Right renal pelvis (tissue), 4 donors: ENCODE data around the gene ING4. TPM values are rescaled to one million over a fixed set of nuclear protein-coding genes. Genes with fewer than 3 reads are reported as not detected.

Experiments used
- DNase-seq, 4 donors: peaks; one replicate each; pipeline ENCODE4 v3.0.0-alpha.2; 2013; ENCODE audit warnings: low read depth in 4 of 4, low spot score in 3 of 4, missing footprints in 1 of 4
- polyA plus RNA-seq, 4 donors: library from polyadenylated mRNA; unstranded; fragments of 120-200 nt; gene quantifications; one replicate each; pipeline ENCODE4 v1.2.1, GENCODE V29; 2013; ENCODE audit not compliant: insufficient read length in 4 of 4

The ING4 gene
- polyA plus RNA-seq, 4 donors = 117 to 136 (median 120) TPM

- DNase-seq = peak; percentile 96 to 99 (median 99)
Observed at GRCh38 chr12:6688999-6689882, 26.3 kb upstream of the ING4 start, which contains the start of gene ZNF384. Gene ZNF384, minus strand, starts transcription at chr12:6689375. Its CDS starts 9,855 bp downstream, at chr12:6679520.

GRCh38 chr12:6688543-6688998, 25.7 kb upstream of the ING4 start:
- no peak for DNase-seq

DNA sequence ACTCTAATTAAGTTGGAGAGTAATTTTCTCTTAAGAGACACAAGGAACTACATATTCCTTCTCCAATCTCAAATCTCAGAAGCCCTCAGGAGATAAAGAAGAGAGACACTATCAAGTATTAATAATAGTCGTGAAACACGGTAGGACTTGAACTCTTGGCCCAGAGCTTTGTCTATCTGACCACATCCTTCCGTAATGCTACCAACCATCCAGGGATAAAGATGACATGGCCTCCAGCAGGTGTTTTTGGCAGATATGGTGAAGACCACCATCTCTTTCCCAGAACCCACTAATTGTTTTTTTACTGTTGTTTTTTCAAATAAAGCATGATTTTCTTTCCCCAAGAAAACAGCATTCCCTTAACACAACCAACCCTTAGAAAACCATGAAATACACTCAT, 22.9 kb upstream of the ING4 start:
- no peak for DNase-seq

GRCh38 chr12:6684609-6685008, 21.7 kb upstream of the ING4 start:
- no peak for DNase-seq

DNA sequence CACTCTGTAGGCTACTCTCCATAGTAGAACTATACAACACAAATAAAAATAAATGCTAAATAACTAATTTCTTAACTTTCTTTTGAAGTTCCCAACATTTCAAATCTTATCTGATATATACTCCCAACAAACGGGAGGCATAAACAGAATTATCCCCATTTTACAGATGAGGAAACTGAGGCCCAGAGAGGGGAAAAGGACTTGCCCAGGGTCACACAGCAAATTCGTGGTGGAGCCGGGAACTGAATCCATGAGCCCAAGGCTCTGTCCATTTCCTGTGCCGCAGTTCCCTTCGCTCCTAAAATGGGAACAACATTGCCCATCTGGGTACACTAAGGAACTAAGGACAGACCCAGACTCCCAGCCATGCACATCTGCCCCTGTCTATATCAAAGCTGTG, 14.0 kb upstream of the ING4 start:
- DNase-seq = no peak

- no peak for DNase-seq
Observed at GRCh38 chr12:6672143-6672542, 9.2 kb upstream of the ING4 start.

DNA sequence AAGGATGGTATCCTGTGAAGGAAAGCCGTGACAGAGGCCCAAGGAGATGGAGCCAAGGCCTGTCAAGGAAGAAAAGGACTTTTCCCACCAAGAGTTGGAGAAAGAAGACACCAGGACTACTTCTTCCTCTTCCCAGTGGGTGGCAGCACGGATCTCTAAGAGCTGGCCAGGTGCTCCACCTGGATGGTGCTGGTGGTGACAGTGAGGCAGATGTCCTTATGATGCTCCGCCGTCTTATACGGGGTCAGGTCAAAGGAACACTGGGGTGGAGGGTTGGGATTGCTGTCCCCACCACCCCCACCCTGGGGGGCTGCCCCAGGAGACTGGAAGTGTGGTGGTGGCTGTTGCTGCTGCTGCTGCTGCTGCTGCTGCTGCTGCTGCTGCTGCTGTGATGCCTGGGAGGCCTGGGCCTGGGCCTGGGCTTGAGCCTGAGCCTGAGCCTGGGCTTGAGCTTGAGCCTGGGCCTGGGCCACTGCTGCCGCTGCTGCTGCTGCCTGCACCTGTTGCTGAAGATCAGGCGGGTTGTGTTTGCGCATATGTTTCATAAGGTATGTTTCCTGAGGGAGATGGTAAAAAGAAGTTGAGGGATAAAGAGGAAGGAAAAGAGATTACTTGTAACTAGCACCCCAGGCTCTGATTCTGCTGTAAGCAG, 4.8 kb upstream of the ING4 start:
- no peak for DNase-seq

DNA sequence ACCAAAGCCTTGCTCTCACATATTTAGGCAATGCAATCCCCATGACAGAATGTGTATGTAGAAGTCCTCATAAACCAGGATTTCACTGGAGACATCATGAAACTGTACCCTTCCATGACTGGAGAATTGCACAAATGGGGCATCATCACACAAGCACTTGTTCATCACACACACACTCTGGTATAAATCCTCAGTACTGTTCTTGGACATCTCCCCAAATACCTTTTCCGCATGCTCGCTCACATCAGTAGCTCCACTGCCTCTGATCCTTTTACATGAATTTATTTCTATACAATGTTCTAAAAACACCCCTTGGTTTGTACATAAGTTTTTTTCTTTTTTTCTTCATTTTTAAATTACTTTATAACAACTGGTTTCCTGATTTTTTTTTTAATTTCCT, 3.3 kb upstream of the ING4 start:
- no peak for DNase-seq

DNA sequence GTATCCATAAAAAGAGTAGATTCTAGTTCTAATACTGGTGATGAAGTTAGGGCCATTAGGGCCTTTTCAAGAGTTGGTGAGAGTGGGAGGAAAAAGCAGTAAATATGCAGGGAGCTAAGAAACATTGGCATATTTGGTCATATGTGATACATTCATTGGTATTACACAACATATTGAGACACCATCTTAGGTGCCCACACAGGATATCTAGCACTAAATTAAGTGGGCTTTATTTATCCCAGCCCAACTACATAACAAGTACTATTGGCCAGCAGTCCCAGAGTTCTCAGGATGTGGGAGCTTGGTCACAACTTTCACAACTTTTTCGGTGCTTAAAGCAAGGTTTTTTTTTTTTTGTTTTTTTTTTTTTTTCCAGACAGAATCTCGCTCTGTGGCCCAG, 2.0 kb upstream of the ING4 start:
- DNase-seq = no peak

DNA sequence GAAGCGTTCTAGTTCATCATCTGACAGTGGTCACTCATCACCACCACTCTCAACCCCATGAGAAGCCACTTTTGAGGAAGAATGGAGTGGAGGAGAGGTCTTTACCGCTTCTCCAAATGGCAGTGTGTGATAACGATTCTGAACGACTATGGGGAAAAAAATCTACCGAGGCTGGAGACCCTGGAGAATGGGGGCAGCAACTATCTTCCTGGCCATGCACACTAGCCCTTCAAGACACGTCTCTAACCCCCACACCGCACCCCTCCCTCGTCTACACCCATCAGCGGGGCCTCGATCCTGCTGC, 365 bp downstream of the ING4 start:
- DNase-seq = peak in 1 of 4 donors; percentile 54

GRCh38 chr12:6653987-6654386, 8.9 kb downstream of the ING4 start:
- no peak for DNase-seq

DNA sequence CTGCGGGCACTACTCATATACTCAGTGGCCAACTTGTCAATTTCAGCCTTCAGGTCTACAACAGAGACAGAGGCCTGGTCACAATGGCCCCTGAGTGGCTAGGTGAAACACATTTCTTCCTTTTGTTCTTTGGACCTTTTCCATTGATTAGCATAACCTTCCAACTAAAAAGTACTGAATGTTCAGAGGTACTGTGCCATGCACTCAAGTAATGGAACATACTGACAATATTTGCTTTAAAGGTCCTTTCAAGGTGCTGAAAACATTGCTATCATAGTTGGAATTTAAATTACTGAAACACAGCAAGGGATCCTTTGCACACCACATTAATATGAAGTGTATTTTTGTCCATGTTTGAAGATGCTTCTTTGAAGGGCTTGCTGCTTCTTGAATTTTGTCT, 9.6 kb downstream of the ING4 start:
- no peak for DNase-seq

DNA sequence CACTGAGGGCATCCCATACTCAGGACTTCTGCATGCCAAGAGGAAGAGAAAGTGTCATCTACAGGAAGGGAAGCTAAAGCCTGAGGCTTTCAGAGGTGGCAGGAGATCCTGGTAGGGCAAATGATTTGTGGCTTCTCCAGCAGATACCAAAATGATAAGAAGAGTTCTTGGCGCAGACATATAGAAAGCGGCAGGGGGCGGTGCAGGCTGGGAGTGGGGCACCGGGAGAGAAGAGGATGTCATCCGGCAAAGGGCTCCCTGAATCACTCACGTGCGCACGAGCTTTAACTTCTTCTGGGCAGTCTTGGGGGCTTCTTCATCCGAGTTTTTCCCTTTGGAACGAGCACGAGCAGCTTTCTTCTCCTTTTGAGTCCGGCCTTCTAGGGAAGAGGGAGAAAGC, 10.5 kb downstream of the ING4 start:
- DNase-seq = no peak

- DNase-seq = no peak
Observed at GRCh38 chr12:6650832-6651231, 12.1 kb downstream of the ING4 start.

GRCh38 chr12:6647083-6647604, 15.8 kb downstream of the ING4 start, which contains the start of gene ACRBP:
Gene ACRBP, minus strand, starts transcription at chr12:6647432. Its CDS starts 66 bp downstream, at chr12:6647366.
- DNase-seq = peak in 1 of 4 donors; percentile 39

- DNase-seq = no peak
Observed at GRCh38 chr12:6646276-6647082, 16.4 kb downstream of the ING4 start.

DNA sequence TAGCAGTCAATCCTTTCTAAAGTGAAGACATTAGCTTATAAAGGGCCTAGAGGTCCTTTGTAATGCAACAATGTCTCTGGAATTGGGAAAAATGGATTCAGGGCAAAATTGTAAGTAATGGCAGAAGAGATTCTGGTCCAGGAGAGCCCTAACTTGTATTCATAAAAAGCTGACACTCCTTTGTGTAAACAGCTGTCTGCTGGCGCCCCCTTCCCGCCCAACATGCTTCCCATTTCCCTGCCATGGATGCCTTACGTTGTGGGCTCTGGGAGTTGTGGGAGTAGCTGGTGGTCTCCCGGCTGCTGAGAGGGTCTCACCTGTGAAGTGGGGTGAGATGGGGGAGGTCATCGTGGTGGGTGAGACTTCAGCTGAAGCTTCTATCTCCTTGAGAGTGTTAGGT, 18.0 kb downstream of the ING4 start:
- no peak for DNase-seq

- no peak for DNase-seq
Observed at GRCh38 chr12:6644257-6644596, 18.7 kb downstream of the ING4 start.

DNA sequence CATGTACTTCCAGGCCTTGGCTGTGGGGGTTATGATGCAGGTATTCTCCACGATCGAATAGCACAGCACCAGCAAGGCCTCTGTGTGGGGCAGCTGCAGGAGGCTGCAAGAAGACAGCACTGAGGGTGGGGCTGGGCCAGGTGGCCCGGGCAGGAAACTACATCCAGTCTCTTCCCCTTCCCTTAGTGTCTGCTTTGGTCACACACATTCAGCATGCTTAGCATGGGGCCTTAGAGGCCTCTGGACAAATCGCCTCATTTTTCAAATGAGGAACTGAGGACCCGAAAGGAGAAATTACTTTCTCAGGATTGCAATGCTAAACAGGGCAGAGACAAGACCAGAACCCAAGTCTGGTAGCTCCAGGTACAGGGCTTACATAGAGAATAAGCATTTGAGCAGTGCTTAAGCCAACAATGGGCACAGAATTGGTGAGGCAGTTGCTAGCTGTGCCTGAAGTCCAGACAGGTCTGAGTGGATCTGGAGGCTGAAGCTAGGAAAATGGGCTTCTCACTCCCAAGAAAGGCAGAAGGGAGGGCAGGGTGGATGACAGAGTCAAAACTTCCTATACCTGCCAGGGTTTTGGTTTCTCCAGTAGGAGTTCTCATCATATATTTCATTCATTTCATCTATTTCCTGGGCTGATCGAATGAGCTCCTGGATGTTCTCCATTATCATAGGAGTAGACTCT, 19.2 kb downstream of the ING4 start:
- DNase-seq = no peak

GRCh38 chr12:6641131-6641530, 21.8 kb downstream of the ING4 start:
- DNase-seq = no peak
